RWPE1 (cell line): Measurements from ENCODE around the gene COX4I2.

ENCODE experiments used
- CTCF ChIA-PET: fragments of 350-600 bp; sonication (Branson Sonifier 250); formaldehyde crosslinking; extraction: SDS; loops from one replicate; lab custom pipeline; 2021; lab: Yijun Ruan, JAX
- POLR2A ChIA-PET: fragments of 400-600 bp; formaldehyde crosslinking; extraction: SDS; loops from one replicate; lab custom pipeline; 2020; ENCODE audit warnings: antibody characterized with exemption; ENCODE audit not compliant: low non-redundant PET; lab: Yijun Ruan, JAX
- DNase-seq: peaks from one replicate; pipeline ENCODE4 v3.0.0; 2012; ENCODE audit warnings: low spot score
- H3K27ac ChIP-seq: fragments of 450-650 bp; 2 replicates; pipeline ENCODE4 v1.5.1; 2017
- TF ChIP-seq, protein P1 (sequence below): fragments of 450-650 bp; conservative IDR thresholded peaks from 2 replicates; pipeline ENCODE4 v1.5.1; 2017; ENCODE audit warnings: low read depth, mild to moderate bottlenecking

Gene COX4I2

DNA sequence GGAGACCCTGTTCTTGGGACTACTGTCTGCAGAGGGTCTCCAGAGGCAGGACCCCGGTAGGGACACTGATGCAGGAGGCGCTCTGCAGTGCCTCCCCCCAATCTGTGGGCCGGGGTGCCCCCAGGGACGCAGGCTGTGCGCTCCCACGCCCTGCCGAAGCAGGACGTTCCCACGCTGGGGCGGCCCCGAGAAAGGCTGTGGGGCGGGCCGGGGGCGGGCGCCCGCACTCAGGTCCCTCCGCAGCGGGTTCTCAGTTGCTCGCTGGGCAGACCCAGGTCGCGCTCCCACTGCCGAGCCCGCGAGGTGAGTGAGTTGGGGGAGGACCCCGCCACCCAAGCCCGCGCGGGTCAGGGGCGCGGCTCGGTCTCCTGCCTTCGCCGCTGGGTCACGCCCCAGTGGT, at the start of gene COX4I2:
COX4I2 (plus strand) TSS at position 253 of the 400 bp plus-strand sequence. CDS start 1,106 bp downstream, outside the sequence.
- ChIA-PET CTCF (no interaction called here), POLR2A (interaction anchor here (0.7 kb wide), 1 partner anchor 799 kb away, joined by 8 read pairs; no protein-coding TSS in a partner anchor)
- no peak for DNase-seq
- TF ChIP-seq, protein P1, sequence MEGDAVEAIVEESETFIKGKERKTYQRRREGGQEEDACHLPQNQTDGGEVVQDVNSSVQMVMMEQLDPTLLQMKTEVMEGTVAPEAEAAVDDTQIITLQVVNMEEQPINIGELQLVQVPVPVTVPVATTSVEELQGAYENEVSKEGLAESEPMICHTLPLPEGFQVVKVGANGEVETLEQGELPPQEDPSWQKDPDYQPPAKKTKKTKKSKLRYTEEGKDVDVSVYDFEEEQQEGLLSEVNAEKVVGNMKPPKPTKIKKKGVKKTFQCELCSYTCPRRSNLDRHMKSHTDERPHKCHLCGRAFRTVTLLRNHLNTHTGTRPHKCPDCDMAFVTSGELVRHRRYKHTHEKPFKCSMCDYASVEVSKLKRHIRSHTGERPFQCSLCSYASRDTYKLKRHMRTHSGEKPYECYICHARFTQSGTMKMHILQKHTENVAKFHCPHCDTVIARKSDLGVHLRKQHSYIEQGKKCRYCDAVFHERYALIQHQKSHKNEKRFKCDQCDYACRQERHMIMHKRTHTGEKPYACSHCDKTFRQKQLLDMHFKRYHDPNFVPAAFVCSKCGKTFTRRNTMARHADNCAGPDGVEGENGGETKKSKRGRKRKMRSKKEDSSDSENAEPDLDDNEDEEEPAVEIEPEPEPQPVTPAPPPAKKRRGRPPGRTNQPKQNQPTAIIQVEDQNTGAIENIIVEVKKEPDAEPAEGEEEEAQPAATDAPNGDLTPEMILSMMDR, result no peak
- H3K27ac ChIP-seq, result no peak within 1 kb of the TSS

DNA sequence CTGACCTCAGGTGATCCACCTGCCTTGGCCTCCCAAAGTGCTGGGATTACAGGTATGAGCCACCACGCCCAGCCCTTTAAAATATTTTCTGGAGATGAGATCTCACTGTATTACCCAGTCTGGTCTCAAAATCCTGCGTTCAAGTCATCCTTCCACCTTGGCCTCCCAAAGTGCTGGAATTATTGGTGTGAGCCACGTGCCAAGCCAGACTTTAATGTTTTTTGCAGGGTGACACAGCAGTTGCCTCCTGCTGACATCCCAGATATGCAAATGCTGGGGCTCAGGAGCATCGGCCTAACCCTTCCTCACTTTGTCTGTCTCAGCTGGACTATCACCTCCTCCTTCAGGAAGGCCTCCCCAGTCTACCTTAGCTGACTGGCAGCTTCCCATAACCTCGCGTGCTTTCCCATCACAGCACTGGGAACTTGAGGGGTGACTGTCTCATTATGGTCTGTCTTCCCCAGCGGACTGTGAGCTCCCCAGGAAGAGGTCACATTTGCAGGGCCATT, 46.9 kb upstream of the COX4I2 start:
- peak overlapping the region; percentile 57 for H3K27ac ChIP-seq
- CTCF ChIA-PET, result interaction anchor here (0.6 to 1.8 kb wide), 8 partner anchors 12 to 1061 kb away, joined by 3 to 8 read pairs (median 5); partner anchors contain the start of gene HM13
- POLR2A ChIA-PET, result interaction anchor here (2.3 to 3.8 kb wide), 2 partner anchors 14 to 17 kb away, joined by 5 to 42 read pairs; partner anchors contain the start of gene ID1
- TF ChIP-seq, protein P1, result no peak
- DNase-seq, result no peak

DNA sequence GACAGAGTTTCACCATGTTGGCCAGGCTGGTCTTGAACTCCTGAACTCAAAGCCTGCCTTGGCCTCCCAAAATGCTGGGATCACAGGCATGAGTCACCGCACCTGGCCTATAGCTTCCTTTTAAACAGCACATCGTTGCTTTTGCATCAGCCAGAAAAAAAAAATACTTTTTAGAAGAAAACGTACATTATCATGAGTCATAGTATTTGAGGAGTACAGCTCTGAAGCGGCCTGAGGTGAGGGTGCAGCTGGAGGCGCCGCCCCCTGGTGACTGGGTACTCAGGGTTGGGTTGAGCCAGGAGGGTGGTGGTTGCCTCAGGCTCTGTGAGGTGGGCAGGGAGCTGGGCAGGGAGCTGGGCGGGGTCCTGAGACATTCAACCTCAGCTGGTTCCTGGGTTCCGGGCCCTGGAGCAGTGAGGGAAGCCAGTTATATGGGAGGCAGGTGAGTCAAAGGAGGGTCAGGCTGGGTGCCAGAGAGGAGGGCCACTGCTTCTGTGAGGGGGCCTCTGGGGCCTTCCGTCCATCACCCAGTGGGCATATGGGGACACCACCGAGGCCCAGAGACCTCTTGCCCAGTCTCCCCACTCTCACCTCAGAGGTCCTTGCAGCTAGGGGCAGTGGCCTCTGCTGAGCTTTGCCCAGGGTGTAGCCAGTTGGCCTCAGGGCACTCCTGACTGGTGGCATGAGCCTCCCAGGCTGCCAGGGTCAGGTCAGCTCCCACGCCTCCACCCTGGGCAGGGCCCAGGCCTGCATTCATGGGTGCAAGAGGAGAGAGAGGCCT, 44.3 kb upstream of the COX4I2 start:
- POLR2A ChIA-PET, result interaction anchor here (0.6 to 3.8 kb wide), 12 partner anchors 9 to 138 kb away, joined by 3 to 42 read pairs (median 5); partner anchors contain the start of gene ID1
- CTCF ChIA-PET, result interaction anchor here (0.5 to 1.7 kb wide), 9 partner anchors 9 to 32 kb away, joined by 3 to 12 read pairs (median 4); no protein-coding TSS in a partner anchor
- H3K27ac ChIP-seq, result peak overlapping the region; percentile 94
- TF ChIP-seq, protein P1, result no peak
- DNase-seq, result peak; percentile 99

DNA sequence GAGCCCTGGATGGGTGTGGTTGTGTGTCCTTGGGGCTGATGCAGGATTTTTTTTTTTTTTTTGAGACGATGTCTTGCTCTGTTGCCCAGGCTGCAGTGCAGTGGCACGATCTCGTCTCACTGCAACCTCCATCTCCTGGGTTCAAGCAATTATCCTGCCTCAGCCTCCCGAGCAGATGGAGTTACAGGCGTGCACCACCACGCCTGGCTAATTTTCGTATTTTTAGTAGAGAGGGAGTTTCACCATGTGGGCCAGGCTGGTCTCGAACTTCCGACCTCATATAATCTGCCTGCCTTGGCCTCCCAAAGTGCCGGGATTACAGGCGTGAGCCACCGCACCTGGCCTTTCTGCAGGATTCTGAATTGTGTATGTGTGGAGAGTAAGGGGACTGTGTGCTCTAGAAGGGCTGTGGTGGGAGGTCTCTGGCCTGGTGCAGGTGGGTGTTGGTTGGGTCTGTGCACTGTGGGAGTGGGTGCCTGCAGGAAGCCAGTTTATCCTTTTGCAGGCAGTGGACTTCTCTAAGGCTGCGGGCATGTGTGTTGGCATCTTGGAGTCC, 43.6 kb upstream of the COX4I2 start:
- POLR2A ChIA-PET, result interaction anchor here (1.0 to 3.8 kb wide), 6 partner anchors 9 to 28 kb away, joined by 3 to 42 read pairs (median 14); partner anchors contain the start of gene ID1
- CTCF ChIA-PET, result interaction anchor here (0.5 to 2.0 kb wide), 6 partner anchors 9 to 25 kb away, joined by 4 to 16 read pairs (median 7); no protein-coding TSS in a partner anchor

DNA sequence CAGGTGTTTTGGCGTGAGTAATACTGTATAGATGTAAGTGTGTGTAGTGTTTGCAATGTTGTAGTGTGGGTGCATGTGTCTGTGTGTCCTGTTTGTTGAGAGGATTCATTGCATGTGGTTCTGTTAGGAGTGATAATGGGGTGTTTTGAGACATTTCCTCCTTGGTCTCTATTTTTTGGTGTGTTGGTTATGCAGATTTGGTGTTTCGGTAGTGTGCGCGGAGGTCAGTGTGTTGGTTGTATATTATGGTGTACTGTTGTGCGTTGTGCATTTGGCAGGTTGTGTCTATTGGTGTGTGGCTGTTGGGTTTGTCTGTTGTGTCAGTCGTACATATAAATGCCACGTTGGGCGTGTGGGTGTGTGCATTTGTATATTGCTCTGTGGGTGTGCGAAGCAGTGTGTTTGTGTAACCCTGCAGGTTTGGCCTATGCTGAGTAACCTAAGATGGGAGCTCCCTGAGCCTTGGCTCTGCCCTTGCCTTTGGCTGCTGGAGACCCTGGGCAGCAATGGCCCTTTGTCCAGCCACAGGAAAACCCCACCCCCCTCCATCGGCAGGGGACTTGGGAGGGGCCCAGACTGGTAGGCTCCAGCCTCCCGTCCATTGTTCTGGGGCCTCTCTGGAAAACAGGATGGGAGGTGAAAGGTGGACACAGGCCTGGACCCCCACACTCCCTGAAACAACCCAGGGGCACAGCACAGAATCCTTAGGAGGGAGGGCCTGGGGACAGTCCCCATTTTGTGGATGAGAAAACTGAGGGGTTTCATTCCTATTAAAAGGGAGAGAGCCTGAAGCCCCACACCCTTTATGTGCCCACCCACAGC, 42.9 kb upstream of the COX4I2 start:
- peak overlapping the region; percentile 94 for H3K27ac ChIP-seq
- no peak for DNase-seq
- ChIA-PET POLR2A (interaction anchor here (1.4 kb wide), 1 partner anchor 17 kb away, joined by 13 read pairs; no protein-coding TSS in a partner anchor), CTCF (interaction anchor here (2.0 kb wide), 1 partner anchor 18 kb away, joined by 16 read pairs; no protein-coding TSS in a partner anchor)
- TF ChIP-seq, protein P1, result no peak

More for the DNA sequence above, 43.6 kb upstream of the COX4I2 start:
- peak overlapping the region; percentile 94 for H3K27ac ChIP-seq
- DNase-seq, result no peak
- TF ChIP-seq, protein P1, result no peak
